GM12892 (cell line): ENCODE measurements around the gene PPP2CA.

Source experiments
- POLR2A ChIP-seq: IDR thresholded peaks from 2 replicates; pipeline ENCODE4 v1.6.1; 2011; ENCODE audit warnings: low read depth, low read length, control low read depth
- POLR2AphosphoS5 ChIP-seq: IDR thresholded peaks from 2 replicates; pipeline ENCODE4 v1.6.1; 2011; ENCODE audit warnings: low read depth, low read length, control low read depth
- TAF1 ChIP-seq: IDR thresholded peaks from 2 replicates; pipeline ENCODE4 v1.6.1; 2011; ENCODE audit warnings: low read depth, mild to moderate bottlenecking, control low read depth, low read length, borderline replicate concordance

DNA sequence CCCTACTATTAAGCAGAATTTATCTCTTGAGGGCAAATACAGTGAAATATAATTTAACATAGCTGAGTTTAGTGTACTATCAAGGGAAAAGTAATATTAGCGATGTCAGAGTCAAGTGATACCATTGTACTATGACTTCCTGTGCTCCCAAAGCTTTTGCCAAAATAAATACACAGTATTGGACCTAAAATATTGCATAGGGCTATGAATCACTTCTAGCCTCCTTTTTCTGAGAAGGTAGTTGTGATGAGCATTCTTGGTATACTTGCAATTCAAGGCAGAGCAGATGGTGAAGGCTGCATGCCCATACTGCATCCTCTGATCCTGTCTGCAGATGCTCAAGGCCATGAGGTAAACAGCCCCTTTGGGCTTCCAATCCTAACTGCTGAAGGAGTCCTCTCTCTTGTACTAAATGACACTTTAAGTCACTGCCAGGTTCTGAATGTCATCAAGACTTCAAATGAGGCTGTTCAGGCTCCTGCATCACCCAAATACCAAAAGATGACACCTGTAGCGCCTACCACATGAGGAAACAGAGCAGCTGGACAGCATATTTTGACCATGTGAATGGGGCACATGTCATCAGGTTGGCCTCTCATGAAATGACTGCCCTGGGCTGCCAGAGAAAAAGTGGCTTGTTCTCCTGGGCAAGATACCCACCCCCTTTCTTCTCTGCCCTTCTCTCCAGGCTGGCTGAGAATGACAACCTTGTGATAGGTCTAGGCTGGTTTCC is 29.7 kb upstream of the PPP2CA start:
- TF ChIP-seq POLR2AphosphoS5, result no peak
- no peak for TF ChIP-seq POLR2A
- TF ChIP-seq TAF1, result no peak
